HT1080 (cell line): ENCODE measurements around the gene ZNF343. TPM values are rescaled to one million over a fixed set of nuclear protein-coding genes. Genes with fewer than 3 reads are reported as not detected.
"Not testable (repeated sequence)": the region's sequence is repeated elsewhere in the genome, so short reads cannot be mapped to it uniquely, and the experiment has no call there.

Experiments
- DNase-seq: peaks from one replicate; pipeline ENCODE4 v3.0.0-alpha.2; 2015; ENCODE audit warnings: low read depth
- total RNA-seq: library from RNA; depleted of rRNA; stranded (reverse); fragments of >200 nt; shearing (Covaris generic); gene quantifications from 2 replicates; pipeline ENCODE4 v1.2.3, GENCODE V29; 2014

Gene ZNF343
- total RNA-seq, 1 experiment from 2014 or later = 12.8 TPM

DNA sequence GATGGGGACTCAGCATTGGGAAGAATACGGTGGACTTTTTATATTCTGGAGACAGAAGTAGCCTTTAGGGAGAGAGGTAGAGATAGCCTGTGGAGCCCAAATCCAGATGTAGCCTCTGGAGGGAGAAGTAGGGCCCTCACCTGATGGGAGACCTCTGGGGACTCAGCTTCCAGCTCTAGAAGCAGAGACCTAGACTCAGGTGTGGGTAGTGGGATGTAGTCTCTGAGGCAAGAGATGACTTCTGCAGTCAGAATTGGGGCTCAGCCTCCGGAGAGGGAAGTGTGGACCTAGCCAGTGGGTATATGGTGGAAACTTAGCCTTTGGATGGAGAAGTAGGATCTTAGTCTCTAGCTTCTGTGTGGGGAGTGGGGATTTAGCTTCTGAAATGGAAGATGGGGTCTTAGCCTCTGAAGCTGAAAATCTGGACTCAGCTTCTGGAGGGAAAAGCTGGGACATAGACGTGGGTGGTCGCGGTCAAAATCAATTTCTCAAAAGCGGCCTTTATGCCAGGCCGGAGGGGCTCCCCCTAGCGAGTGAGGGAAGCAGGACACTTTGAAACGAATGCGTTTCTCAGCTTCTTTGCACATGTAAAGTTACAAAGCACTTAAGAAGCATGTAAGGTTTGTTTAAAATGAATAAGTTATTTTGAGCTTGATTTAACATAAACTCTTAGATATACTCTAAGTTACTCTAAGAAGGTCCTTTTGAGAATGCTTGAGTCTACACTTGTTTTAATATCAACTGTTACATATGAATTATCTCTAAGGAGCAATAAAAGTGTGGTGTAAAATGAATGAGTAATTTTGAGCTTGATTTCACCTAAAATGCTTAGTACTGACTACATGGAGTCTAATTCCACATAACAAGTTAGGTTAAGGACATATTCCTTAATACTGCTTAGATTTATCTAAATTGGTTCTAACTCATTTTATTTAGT, 12.9 kb upstream of the ZNF343 start:
- DNase-seq = no peak

DNA sequence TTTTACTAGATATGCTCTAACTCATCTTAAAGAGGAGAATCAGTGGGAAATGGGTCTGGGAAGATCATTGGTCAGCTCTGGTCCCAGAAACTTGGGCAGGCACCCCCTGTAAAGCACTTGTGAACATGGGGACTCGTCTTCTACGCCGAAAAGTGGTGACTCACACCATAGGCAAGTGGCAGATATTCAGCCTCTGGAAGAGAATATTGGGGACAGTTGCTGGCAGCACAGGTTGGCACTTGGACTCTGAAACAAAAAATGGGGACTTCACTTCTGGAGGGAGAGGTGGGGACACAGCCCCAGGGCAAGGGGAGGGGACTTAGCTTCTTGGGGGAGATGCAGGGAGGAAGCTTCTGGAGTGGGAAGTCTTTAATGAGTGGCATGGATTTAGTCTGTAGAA, 11.9 kb upstream of the ZNF343 start:
- no peak for DNase-seq

DNA sequence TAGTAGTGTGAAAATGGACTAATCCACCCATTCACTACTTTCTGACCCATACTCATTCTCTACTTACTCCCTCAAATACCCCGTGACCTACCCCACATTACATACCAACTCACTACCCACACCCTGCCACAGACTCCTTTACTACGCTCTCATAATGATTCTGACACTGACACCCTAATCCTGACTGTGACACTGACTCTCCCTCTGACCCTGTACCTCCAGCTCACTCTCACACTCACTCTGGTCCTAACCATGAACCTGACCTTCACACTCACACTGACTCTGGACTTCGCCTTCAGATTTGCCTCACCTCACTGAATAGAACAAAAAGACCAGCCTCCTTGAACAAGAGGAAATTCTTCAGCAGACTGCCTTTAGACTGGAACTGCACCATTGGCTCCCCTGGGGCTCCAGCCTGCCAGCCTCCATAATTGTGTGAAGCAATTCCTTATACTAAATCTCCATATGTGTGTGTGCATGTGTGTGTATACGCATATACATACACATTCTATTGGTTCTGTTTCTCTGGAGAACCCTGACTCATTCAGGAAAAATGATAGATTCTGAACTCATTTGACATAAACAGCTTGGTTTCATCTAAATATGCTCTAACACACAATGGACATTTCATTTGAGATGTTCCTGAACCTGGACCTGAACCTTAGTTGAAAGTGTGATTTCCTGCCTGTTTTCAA, 10.5 kb upstream of the ZNF343 start:
- DNase-seq = no peak

DNA sequence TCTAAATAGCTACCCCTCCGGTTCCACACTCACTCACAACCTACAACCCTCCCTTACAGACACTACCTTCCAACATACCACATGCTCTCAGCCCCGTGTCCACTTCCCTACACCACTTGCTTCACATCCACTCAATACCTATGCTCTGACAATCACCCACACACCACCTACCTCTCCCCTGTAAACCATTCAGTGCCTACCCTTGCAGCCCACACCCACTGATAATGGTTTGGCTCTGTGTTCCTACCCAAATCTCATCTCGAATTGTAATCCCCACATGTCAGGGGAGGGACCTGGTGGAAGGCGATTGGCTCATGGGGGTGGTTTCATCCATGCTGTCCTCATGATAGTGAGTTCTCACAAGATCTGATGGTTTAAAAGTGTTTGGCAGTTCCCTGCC, 9.8 kb upstream of the ZNF343 start:
- DNase-seq = no peak

DNA sequence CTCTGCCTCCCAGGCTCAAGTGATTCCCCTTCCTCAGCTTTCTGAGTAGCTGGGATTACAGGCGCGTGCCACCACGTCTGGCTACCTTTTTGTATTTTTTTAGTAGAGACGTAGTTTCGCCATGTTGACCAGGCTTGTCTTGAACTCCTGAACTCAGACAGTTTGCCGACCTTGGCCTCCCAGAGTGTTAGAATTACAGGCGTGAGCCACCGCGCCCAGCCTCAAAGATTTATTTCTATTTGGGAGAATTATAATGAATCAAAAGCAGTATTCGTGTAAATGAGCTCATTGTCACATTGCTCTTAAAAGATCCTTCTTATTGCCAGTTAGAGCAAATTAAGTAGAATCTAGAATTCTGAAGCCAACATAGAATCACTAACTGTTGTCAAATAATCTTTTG, 9.4 kb upstream of the ZNF343 start:
- no peak for DNase-seq

DNA sequence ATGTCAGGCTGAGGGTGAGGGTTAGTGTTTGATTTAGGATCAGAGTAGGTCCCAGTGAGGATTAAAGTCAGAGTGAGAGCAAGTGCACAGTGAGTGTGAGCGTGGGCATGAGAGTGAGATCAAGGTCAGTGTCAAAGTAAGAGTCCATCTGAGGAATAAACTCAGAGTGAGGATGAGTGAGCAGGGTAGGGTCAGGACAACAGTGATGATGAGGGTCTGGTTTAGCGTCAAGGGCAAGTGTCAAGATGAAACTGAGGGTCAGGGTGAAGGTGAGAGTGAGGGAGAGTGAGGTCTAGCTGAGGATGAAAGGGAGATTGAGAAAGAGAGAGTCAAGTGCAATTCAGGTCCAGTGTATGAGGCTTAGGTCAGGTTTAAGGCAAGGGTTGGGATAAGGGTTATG, 7.7 kb upstream of the ZNF343 start:
- DNase-seq = no peak

DNA sequence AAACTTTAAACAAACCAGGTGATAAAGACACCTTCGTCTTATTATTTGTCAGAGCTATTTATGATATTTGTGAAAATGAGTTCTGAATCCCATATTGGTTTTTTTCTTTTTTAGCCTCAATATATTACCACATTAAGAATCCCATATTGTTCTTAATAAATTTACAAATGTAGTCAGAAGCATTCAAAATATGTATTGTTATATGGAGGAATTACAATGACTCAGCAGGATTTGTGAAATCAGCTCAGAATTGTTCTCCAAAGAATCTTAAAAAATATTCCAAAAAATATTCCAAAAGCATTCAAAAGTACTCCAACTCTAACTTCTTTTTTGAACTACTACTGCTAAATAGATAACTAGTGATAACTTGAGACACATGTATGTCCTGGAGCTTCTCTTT, 6.5 kb upstream of the ZNF343 start:
- DNase-seq = no peak

DNA sequence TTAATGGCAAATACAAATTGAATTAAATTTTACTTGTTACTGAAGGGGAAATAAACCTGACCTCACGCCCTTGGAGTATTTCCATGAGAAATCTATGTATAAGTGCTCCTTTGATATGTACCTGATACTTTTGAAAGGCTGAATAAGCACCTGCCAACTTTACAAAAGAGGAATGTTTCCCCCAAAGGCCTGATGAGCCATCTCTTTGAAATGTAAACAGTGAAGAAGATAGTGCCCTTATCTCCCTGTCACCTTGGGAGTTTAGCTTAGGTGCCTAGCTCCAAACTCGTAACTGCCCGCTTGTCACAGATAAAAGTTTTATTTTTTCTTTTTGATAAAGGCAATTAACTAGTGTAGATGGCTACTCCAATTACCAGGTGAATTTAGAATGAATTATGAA, 1.1 kb upstream of the ZNF343 start:
- DNase-seq = no peak

DNA sequence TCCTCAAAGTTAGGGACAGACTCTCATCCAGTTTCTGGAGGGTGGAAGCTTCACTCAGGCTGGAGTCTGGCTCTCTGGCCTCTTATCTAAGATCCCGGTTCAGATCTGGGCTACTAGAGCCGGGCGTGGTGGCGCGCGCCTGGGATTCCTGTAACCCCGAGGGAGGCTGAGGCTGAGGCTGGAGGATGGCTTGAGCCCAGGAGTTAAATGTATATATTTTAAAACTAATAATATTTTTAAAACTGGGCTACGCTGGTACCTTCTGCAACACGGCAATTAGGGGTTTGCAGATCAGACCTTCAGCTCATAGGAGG, 710 bp upstream of the ZNF343 start:
- no peak for DNase-seq

DNA sequence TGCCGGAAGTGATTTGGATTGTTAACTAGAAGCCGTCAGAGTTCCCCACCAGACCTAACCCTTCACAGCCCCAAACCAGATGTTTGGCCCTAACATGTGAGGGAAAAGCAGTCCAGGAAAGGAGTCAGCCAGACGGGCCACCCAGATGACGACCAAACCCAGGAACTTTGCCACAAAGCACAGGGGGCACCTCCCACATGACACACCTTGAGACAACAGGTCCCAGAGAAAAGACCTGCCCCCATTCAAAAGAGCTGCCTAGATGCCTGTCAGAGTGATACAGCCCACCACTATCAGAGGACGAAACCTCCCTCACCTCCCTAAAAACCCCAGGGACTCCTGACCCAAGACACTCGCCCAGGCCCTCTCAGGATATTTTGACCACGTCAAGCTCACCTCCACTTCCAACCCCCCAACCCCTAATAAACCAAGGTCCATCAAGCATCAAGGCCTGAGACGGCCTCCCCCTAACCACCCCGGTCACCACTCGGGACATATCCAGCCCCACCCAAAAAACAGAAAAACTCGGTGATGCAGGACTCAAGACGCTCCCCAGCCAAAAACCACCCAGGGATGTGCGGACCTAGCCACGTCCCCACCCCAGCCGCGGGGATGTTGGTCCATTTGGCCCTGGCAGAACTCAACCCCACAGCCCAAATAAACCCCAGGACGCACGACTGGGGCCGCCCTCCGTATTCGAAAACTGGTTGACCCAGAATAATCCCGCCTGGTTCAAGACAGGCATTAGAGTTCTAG, 662 bp downstream of the ZNF343 start:
- DNase-seq = peak; percentile 52

DNA sequence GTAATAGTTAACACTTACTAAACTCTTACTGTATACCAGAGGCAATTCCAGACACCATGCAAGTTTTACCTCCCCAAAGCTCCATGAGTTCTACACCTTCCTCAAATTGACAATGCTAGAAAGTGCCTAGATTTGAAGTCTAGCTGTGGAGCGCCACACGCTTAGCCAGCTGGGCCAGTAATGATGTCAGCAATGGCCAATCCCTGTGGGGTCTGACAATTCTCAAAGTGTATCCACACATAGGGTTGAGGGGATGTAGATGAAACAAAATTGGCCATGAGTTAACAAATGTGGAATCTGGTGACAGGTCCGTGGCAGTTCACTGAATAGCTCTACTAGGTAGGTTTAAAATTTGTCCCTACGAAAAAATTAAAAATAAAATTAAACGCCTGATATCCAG, 1.3 kb downstream of the ZNF343 start:
- no peak for DNase-seq

DNA sequence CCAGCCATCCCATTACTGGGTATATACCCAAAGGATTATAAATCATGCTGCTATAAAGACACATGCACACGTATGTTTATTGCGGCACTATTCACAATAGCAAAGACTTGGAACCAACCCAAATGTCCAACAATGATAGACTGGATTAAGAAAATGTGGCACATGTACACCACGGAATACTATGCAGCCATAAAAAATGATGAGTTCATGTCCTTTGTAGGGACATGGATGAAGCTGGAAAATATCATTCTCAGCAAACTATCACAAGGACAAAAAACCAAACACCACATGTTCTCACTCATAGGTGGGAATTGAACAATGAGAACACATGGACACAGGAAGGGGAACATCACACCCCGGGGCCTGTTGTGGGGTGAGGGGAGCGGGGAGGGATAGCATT, 2.3 kb downstream of the ZNF343 start:
- DNase-seq = not testable (repeated sequence)

DNA sequence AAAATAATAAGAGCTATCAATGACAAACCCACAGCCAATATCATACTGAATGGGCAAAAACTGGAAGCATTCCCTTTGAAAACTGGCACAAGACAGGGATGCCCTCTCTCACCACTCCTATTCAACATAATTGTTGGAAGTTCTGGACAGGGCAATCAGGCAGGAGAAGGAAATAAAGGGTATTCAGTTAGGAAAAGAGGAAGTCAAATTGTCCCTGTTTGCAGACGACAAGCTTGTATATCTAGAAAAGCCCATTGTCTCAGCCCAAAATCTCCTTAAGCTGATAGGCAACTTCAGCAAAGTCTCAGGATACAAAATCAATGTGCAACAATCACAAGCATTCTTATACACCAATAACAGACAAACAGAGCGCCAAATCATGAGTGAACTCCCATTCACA, 3.9 kb downstream of the ZNF343 start:
- DNase-seq = not testable (repeated sequence)

DNA sequence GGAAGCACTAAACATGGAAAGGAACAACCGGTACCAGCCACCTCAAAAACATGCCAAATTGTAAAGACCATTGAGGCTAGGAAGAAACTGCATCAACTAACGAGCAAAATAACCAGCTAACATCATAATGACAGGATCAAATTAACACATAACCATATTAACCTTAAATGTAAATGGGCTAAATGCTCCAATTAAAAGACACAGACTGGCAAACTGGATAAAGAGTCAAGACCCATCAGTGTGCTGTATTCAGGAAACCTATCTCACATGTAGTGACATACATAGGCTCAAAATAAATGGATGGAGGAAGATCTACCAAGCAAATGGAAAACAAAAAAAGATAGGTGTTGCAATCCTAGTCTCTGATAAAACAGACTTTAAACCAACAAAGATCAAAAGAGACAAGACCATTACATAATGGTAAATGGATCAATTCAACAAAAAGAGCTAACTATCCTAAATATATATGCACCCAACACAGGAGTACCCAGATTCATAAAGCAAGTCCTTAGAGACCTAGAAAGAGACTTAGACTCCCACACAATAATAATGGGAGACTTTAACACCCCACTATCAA, 5.8 kb downstream of the ZNF343 start:
- DNase-seq = not testable (repeated sequence)

DNA sequence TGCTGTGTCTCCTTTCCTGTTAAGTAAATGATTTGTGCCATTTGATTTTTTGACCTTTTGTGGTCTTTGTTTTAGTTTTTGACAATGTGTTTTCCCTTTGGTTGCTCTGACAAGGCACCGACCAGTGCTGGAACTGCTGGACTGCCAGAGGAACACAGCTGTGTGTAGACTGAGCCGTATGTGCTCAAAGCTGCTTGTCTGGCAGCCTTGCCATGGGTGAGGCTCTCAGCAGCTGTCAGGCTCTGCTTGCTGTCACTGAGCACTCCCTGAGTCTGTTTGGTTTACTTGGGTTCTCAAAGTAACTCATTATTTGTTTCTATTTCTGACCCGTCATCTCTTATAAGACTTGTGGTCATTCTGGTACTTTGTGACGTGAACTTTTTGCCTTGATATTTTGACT, 23.1 kb downstream of the ZNF343 start:
- DNase-seq = no peak

DNA sequence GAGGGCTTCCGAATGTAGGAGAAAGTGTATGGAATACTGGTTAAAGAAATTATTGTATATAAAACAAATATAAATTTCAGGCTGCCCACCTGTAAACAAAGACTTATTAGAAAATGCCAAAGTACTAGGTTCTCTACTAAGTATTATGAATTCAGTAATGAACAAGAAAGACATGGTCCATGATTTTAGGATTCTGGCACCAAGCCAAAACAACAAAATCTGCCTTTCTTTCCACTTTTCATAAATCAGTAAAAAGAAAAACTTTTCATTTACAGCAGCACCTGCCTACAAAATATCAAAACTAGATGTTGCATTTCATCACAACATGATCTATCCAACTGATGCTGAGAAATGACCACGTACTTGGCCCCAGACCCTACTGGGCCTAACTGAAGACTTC, 23.6 kb downstream of the ZNF343 start:
- DNase-seq = no peak

DNA sequence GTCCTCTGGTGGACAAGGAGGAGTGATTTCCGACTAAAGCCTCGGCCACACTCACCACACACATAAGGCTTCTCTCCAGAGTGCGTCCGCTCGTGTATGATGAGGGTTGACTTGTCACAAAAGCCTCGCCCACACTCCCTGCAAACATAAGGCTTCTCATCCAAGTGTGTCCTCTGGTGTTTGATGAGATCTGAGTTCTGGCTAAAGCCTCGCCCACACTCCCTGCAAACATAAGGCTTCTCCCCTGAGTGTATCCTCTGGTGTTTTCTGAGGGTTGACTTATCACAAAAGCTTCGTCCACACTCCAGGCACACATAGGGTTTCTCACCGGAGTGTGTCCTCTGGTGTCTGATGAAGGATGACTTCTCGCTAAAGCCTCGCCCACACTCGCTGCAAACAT, 25.2 kb downstream of the ZNF343 start:
- DNase-seq = no peak

DNA sequence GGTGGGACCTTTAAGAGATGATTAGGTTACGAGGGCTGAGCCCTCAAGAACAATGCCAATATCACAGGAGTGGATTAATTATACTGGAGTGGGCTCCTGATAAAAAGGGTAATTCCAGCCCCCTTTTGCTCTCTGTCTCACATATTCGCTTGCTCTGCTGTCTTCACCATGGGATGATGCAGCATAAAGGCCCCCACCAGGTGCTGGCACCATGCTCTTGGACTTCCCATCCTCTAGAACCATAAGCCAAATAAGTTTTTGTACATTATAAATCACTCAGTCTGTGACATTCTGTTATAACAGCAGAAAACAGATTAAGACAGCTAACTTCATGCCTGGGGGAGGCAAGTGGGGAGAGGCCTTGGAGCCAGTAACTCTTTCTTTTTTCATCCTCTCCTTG, 28.3 kb downstream of the ZNF343 start:
- DNase-seq = no peak

DNA sequence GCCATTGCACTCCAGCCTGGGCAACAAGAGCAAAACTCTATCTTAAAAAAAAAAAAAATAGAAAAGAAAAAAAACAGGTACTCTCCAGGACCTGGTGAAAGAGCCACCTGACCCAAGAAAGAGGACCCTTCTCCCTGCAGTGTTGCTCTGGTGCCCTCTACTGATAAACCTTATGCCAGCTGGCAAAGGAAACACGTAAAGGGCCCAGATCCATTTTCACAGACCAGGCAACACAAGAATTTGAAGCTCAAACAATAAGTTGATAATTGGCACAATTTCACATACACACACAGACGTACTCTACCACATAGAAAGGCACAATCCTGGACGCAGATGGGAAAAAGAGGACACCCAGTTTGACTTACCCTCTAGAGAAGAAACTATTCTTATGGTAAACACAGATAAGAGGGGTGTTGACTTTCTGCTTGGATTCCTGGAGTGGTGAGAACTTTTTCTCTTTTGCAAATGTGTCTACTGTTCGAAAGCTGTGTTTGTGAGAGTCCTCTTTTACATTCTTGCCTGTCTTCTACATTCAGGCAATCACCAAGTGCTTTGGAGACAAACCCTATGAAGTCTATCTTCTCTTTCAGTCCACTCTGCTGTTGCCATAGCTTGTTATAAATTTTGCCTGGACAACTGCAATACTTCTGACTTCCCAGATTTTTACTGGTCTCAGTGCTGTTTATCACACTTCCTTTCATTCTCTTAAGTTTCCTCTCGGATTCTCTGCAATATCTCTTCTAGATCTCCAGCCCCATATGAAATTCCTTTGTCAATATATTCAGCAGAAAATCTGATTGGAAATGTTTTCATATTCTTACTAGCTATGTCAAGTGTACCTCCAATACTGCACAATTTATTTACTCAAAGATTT, 31.7 kb downstream of the ZNF343 start:
- DNase-seq = no peak

DNA sequence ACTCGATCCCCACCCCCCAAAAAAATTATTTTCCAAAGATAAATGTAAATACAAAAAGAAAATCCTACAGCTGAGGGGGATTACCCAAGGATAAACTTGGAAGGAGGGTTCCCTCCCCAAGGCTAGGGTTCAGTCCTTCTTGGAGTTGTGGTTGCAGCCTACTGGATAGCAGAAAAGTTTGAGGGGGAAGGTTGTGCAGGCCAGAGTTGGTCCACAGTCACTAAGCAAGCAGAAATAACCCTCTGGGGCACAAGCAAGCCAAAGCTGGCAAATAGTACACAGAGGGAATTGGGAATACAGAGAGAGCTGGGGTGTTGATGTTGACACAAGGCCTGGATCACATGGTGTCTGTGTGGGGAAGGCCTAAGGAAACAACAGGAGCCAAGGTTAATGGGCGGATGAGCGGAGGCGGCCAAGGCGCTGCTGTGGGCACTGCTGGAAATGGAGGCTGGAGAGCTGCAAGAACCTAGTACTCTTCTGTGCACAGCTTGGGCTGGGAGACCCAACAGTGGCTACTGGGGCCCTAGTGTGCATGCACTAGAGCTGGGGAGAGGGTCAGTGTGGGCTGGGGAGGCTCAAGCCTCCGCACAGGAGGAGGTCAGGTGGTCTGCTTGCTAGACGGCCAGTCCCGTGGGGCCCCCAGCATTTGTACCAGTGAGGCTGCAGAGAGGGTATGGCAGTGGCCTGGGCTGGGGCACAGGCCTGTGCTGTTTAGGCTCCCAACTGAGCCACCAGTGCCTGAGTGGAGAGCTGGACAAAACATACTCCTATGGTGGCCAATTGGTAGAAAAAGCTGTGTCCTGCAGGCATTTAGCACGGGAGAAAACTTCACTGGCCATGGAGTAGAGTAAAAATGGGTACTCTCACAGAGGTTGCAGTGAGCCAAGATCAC, 32.6 kb downstream of the ZNF343 start:
- DNase-seq = no peak
